HG02973 (cell line): ENCODE results near the gene PALLD.

Source experiments
- ATAC-seq: cut with Tn5 transposase; IDR thresholded peaks from one replicate; pipeline ENCODE4 v1.9.1; 2021; ENCODE audit warnings: moderate library complexity; ENCODE audit not compliant: unreplicated experiment

The PALLD gene

DNA sequence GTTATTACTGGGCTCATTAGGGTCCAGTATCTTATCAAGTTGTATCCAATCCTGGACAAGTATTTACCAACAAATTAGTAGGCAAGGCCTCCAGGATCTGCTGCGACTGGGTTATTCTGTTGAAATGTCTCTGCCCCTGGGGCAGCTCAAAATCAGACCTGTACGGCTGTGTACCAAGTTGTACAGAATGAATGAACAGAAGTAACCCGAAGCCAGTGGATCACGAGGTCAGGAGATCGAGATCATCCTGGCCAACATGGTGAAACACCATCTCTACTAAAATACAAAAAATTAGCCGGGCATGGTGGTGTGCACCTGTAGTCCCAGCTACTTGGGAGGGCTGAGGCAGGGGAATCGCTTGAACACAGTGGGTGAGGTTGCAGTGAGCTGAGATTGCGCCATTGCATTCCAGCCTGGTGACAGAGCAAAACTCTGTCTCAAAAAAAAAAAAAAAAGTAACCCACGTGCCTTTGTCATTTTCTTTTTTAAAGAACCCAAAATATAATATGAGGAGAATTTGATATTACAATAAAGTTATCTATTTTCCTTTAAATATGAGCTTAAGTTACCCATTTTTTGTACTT is 385.9 kb downstream of the PALLD start:
- ATAC-seq = no peak

DNA sequence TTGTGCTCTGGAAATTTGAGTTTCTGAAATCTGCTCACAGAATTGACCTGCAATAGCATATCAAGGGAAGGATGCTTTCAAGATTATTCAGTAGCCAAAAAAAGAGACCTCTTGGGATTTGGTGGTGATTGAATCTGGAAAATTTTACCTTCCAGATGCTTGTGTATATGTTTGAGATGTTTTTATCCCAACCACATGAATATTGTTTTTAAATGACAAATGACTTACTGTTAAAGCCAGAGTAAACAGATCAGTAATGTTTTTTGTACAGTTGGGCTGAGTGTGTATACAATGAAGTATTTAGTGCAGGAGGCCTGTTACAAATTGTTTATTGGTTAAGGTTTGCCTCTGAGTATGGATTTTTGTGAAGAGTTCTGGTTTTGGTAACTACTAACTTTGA is 386.7 kb downstream of the PALLD start:
- ATAC-seq = no peak

DNA sequence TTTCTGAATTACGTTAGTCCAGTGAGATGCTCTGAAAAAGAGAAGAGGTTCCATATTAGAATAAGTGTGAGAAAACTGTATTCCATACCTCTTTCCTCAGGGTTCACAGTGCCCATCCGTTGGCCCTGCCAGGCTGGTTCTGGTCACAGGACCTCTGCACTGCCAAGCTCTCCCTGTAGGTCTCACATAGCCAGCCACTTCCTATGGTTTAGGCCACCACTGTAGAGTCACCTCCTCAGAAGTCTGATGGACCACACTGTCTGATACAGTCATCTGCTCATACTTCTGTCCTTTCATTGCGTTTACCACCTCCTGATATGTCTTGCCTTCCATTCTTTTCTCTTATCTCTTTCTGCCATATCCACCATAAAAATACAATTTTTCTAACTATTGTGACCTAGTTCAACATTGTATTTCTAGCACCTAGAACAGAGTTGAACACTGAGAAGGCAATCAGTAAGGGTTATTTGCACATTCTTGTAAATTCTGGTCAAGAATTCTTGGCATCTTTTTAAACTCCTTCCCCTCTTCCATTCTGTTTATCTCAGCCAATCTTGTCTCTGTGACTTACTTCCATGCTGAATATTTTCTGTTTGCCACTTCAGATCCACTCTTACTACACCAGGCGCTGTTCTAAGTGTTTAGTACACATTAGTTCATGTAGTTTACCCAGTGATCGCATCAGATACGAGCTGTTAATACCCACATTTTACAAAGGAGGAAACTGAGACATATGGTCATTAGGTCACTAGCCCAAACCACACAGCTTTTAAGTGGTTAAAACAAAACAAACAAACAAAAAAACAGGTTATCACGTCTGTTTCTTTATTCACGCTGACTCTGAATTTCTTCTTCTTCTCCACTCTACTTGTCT is 387.6 kb downstream of the PALLD start:
- no peak for ATAC-seq

DNA sequence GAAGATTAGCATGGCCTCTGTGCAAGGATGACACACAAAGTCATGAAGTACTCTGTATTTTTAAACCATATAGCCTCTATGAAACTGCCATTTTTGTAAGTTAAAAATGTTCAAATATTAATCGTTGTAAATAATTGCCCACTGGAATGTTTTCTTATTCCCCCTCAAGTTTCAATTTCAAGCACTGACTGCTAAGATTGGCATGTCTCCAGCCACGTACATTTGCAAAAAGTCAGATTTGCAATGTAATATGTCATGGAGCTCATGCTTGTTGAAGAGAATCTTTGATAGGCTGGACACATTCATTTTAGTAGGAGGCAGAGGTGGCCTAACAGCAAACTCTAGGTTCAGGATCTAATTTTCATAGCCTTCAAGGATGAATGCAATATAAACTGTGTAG is 388.5 kb downstream of the PALLD start:
- no peak for ATAC-seq

DNA sequence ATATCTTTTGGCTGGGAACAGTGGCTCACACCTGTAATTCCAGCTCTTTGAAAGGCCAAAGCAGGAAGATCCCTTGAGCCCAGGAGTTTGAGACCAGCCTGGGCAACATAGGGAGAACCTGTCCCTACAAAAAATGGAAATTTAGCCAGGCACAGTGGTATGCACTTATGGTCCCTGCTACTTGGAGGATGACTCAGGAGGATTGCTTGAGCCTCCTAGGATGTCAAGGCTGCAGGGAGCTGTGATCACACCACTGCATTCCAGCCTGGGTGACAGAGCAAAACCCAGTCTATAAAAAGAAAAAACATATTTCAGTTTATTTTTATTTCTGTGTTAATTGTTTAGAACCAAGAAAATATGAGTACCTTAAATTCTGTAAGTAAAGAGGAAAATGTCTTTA is 389.5 kb downstream of the PALLD start:
- no peak for ATAC-seq

DNA sequence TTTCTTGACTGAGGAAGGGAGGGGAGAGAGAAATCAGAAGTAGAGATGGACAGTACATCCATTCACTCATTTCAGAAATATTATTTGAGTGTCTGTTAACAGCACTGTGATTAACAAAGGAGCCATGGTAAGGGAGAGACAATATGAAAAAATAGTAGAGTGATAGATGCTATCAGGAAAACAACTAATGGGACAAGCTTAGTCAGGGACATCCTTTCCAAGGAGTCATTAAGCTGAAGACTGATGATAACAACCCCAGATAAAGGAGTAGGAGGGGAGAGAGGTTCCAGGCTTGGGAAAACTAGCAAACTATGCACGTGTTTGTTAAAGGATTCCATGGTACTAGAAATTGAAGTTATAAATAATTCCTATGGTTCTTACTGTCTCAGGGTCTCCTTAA is 391.0 kb downstream of the PALLD start:
- ATAC-seq = no peak

DNA sequence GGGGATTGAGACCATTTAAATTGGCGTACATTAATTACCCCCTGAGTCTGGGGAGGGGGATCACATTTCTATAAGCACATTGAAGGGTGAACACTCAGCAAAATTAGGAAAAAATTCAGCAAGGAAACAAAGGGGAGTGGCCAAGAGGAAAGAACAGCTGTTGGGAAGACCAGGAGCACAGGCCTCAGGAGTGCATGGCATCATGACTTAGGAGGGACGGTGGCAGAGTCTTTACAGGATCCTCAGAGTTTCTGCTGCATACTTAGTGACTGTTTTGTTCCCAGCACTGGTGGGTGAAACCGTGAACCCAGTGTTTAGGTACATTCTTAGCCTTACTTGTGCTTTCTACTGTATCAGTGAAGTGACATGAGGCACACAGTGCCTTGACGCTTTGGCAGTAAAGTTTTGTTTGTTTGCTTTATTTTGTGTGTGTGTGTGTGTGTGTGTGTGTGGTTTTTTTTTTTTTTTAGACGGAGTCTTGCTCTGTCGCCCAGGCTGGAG is 391.9 kb downstream of the PALLD start:
- ATAC-seq = no peak

DNA sequence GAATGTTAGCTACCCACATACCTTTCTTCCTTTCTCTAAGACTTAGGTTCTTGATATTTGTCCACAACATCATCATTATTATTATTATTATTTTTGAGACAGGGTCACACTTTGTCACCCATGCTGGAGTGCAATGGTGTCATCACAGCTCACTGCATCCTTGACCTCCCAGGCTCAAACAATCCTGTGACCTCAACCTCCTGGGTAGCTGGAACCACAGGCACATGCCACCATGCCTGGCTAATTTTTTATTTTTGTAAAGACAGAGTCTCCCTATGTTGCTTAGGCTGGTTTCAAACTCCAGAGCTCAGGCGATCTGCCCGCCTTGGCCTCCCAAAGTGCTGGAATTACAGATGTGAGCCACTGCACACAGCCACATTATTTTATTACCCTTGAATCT is 394.2 kb downstream of the PALLD start:
- no peak for ATAC-seq

DNA sequence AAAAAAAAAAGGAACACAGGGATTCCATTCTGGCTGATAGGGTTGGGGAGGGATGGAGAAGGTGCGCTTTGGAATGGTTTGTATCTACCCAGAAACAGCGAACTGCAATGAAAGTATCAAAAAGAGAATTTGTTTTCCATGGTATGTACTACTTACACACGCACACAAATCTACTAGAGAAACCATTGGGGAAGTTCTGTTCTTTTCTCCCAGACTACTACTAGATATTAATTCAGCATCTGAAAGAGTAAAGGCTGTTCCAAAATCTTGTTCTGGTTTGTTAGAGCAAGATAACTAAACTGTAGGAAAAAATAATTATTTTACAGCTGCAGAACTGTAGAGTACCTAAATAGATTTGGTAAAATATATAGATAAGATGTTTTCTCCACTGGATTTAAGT is 394.8 kb downstream of the PALLD start:
- ATAC-seq = no peak

DNA sequence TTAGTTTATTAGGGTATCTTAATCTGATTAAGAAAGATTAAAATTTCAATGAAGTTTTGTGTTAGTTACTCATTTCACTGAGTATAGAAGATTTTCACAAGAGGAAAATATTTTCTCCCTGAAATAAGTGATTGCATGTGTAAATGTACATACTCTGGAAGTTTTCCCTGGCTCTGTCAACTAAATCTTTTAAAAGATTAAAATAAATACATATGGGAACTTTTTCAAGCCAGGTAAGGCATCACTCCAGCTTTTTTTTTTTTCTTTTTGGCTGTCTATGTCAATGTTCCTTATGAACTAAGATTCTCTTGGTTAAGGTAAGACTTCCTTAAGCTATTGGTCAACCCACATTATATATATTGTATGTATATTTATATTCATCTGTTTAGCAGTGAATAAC is 395.6 kb downstream of the PALLD start:
- no peak for ATAC-seq

DNA sequence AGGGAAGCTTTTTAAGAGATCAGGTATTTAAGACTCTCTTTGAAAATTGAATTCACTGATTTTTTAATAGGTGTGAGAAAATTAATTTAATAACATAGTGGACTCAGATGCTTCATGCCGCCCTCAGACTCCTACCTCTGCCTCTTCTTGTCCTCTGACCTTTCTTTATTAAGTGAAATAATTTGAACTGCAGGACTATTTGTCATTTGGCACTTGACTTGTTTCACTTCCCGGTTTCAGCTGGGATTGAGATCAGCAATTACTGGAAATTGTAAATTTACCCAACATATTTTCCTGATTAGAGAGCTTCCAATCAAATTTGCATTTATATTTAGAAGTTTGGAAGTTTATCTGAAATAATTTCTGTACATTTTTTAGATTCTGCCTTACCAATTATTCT is 396.4 kb downstream of the PALLD start:
- no peak for ATAC-seq

DNA sequence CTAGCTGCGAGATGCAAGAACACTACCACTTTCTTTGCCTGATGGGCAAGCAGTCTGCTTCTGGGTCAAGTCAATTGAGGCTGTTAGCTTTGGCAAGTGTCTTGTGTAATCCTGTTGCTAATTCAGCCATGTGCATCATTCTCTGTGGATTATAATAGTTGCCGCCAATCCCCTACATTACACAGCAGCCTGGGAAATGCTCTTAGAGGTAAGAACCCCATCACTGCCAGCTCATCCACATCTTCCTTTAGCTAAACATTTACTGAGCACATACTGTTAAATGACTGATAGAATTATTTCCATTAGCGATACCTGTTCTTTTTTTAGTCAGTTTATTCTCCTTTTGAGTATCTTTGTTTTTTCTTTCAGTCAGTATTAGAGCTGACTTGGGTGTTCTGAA is 397.0 kb downstream of the PALLD start:
- peak; percentile 54 for ATAC-seq

DNA sequence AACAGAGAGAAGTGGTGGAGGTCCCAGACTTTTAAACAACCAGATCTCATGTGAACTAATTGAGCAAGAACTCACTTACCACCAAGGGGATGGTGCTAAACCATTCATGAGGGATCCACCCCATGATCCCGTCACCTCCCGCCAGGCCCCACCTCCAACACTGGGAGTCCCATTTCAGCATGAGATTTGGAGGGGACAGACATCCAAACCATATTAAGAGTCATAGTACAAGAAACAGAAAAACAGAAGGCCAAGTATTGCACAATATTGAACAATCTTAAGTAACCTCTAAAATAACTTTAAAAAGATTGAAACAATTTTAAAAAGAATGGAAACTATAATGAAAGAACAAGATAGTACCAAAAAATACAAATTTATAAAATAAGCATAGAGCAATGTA is 403.2 kb downstream of the PALLD start:
- ATAC-seq = no peak

DNA sequence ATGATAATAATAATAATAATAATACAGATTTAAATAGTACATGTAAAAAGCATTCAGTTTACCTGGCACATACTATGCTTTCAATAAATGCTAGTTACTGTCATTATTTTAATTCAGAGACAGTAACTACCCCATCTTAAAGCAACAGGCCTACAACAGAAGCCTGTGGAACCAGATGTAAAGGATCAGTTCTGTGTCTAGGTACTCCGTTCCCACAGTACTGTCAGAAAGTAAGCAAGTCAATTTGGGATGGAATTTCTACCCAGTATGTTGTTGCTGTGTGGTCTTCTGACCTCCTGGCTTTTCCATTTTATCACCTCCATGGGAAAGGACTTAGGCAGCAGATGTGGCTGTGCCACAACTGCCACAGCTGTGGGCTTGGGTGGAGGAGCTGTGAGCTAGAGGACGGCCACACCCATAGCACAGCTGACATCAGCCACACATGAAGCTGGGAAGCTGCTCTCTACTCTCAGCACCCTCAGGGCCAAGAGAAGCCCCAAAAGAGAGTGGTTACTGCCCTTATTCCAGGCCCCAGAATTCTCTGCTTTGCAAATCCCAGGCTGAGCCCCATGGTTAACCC is 410.4 kb downstream of the PALLD start:
- no peak for ATAC-seq

DNA sequence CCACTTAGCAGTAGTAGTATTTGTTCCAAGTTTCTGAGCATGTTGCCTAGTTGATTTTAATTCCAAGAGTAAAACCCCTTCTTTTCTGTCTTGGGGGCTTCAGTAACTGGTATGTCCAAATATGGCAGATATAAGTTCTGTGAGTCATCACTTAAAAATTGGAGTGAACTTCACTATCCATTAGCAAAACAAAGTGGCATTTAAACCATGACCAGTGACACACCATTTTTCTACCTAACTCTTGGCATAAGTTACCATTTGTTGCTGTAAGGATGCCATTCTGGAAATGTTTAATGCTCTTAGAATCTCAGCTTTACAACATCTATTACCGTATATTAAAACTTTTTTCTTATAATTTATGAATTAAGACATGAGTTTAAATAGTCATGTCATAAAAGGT is 411.2 kb downstream of the PALLD start:
- no peak for ATAC-seq

DNA sequence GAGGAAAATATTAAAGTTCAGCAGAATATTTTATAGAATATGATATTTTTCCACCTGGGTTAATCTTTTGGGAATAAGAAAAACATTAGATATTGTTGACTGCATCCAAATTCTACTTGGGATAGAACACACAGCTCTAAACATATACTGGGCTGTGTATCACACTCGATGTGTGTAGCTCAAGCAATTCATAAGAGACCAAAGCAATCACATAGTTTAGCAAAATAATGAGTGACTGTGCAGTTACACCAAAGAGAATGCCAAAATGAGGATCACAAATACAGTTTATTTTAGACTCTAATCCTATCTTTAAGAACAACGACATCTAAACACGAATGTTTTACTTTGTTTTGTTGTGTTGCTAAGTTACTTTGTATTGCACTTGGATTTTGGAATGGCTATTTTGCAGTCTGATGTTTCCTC is 412.0 kb downstream of the PALLD start:
- ATAC-seq = no peak

DNA sequence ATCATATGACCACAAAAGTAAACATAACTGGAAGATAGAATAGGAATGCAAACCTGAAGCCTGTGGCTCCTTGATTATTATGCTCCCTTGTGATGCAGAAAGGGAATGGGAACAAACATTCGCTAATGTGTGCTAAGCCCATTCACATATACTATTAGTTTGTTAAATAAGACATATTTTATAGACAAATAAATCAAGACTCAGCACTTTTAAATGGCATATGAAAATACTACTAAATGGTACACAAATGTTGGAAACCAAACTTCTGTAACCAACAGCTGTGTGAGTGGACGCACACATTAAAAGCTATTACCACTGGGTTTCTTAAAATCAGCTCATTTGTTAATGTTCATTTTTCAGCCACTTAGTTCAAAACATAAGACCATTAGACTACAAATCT is 417.2 kb downstream of the PALLD start:
- no peak for ATAC-seq

DNA sequence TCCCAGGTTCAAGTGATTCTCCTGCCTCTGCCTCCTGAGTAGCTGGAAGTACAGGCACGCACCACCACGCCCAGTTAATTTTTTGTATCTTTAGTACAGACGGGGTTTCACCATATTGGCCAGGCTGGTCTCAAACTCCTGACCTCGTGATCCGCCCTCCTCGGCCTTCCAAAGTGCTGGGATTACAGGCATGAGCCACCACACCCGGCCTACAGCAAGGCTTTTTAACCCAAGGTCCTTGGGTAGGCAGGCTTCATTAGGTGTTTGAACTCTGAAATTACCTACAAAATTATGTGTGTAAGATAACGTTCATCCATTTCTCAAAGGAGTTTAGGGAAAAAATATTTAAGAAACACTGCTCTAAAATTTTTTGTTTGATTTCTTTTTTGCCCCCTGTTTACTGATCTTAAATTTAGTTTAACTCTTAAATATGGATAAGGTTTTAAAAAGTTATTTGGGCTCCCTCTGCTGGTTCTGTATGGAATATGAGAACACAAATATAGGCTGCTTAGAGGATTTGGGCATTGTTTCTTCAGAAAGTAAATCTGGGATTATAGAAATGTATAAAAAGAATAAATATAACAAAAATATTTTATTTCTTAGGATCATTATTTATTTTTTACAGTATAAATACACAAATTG is 420.4 kb downstream of the PALLD start:
- ATAC-seq = no peak

DNA sequence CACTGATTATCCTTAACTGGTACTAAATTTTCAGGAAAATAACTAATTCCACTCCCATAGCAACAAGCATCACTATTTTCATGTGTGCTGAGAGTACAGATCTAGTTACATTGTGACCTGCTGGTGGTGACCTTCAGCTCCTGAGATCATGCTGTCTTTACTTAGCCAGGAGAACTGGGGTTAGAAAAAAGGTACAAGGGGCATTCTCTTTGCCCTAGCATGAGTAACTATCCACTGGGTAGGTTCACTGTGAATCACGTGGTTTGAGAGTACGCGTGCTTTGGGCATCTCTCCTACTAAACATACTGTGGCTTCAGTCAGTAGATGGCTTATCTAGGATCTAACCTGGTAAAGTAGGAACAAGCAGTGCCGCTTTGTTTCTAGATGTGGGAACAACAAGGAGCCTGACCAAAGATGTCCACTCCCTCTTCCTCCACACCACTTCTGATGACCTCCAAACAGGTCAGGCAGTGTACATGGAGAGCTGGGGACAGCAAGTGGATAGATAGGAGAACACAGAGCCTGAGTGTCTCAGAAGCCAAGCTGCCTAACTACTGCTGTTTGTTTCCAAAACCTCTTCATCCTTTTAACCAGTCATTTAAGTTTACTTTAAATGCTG is 423.0 kb downstream of the PALLD start:
- ATAC-seq = no peak

DNA sequence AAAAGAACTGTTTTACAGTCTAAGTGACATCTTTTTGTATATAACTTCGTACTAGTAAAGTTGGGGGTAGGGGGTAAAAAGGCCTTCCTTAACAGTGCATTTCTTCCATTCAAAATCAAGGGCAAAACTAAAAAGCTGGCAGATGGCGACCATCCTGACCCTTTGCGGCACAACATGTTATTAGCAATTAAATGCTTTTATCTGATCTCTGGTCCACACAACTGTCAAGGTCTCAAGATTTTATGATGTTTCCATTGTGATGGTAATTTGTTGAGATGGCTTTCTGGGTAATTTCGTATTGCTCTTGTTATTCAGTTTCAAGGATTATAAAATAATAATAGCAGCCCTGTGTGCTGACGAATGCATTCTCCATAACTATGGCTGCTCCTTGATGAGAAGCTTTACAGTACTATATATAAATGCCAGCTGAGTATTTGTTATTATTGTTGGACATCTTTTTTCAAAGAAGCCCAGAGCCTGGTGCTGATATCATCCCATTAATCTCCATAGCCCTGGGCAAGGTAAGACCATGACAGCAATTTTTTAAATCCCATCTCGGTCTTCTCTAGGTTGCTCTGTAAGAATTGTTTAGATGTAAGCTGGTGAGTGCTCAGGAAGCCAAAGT is 423.7 kb downstream of the PALLD start:
- no peak for ATAC-seq
